Liver (tissue), 9 donors: ENCODE measurements around the gene PCDHA13. TPM values are rescaled to one million over a fixed set of nuclear protein-coding genes. Genes with fewer than 3 reads are reported as not detected.
A peak's percentile ranks its signal among the peaks of the same experiment; 100 is the strongest.
"Not testable (repeated sequence)": the region's sequence is repeated elsewhere in the genome, so short reads cannot be mapped to it uniquely, and the experiment has no call there.

Experiments
- DNase-seq: peaks from one replicate; pipeline ENCODE4 v3.0.0-alpha.2; 2017; ENCODE audit warnings: low spot score
- H3K27ac ChIP-seq, 2 donors: one replicate each; pipeline ENCODE4 v1.7.0; 2013; ENCODE audit warnings: inconsistent platforms in 2 of 2, low read length in 2 of 2, control low read depth in 1 of 2, low read depth in 1 of 2, mild to moderate bottlenecking in 1 of 2
- H3K27me3 ChIP-seq, 4 donors: one replicate each; pipeline versions ENCODE4 v1.6.1 to v1.7.0; 2013; ENCODE audit warnings: low read length in 3 of 4, inconsistent platforms in 1 of 4, mild to moderate bottlenecking in 1 of 4, moderate library complexity in 1 of 4; ENCODE audit not compliant: control insufficient read depth in 4 of 4, insufficient read depth in 4 of 4
- H3K36me3 ChIP-seq, 4 donors: one replicate each; pipeline versions ENCODE4 v1.6.1 to v1.7.0; 2013; ENCODE audit warnings: low read length in 3 of 4, mild to moderate bottlenecking in 3 of 4, low read depth in 1 of 4, moderate library complexity in 1 of 4; ENCODE audit not compliant: control insufficient read depth in 4 of 4, insufficient read depth in 3 of 4
- H3K4me1 ChIP-seq, 4 donors: one replicate each; pipeline versions ENCODE4 v1.6.1 to v1.7.0; 2013; ENCODE audit warnings: low read length in 3 of 4, mild to moderate bottlenecking in 3 of 4, moderate library complexity in 1 of 4; ENCODE audit not compliant: control insufficient read depth in 4 of 4, insufficient read depth in 4 of 4
- H3K4me3 ChIP-seq, 3 donors: one replicate each; pipeline versions ENCODE4 v1.6.1 to v1.7.0; 2013; ENCODE audit warnings: low read length in 3 of 3, control low read depth in 1 of 3, low read depth in 1 of 3, mild to moderate bottlenecking in 1 of 3
- H3K9ac ChIP-seq, 2 donors: one replicate each; pipeline ENCODE4 v1.7.0; 2013; ENCODE audit warnings: low read length in 2 of 2, mild to moderate bottlenecking in 2 of 2, moderate library complexity in 2 of 2, control low read depth in 1 of 2, low read depth in 1 of 2
- H3K9me3 ChIP-seq, 4 donors: one replicate each; pipeline versions ENCODE4 v1.6.1 to v1.7.0; 2013; ENCODE audit warnings: low read length in 3 of 4; ENCODE audit not compliant: control insufficient read depth in 4 of 4
- ATF3 ChIP-seq: IDR thresholded peaks from 2 replicates; pipeline ENCODE4 v1.6.1; 2016; ENCODE audit warnings: antibody characterized with exemption
- CTCF ChIP-seq: fragments of 150-350 bp; IDR thresholded peaks from 2 replicates; pipeline ENCODE4 v1.5.1; 2017; ENCODE audit warnings: improper control_type of control experiment, low read depth, low read length; ENCODE audit not compliant: missing input control
- EGR1 ChIP-seq, 2 donors: IDR thresholded peaks; 2 replicates each; pipeline ENCODE4 v1.6.1; 2016 to 2018; ENCODE audit warnings: antibody characterized with exemption in 2 of 2, low read depth in 2 of 2
- HNF4A ChIP-seq, 2 donors: conservative IDR thresholded peaks; 2 replicates each; pipeline ENCODE4 v1.6.1; 2016; ENCODE audit warnings: antibody characterized with exemption in 2 of 2, mild to moderate bottlenecking in 2 of 2
- JUND ChIP-seq, 2 donors: IDR thresholded peaks; 2 replicates each; pipeline ENCODE4 v1.6.1; 2016; ENCODE audit warnings: antibody characterized with exemption in 2 of 2
- RAD21 ChIP-seq, 2 donors: IDR thresholded peaks; 2 replicates each; pipeline ENCODE4 v1.6.1; 2016; ENCODE audit warnings: antibody characterized with exemption in 2 of 2, mild to moderate bottlenecking in 2 of 2
- REST ChIP-seq: IDR thresholded peaks from 2 replicates; pipeline ENCODE4 v1.6.1; 2016; ENCODE audit warnings: antibody characterized with exemption, mild to moderate bottlenecking
- RXRA ChIP-seq, 2 donors: IDR thresholded peaks; 2 replicates each; pipeline ENCODE4 v1.6.1; 2017 to 2018; ENCODE audit warnings: antibody characterized with exemption in 2 of 2, mild to moderate bottlenecking in 1 of 2
- TAF1 ChIP-seq: conservative IDR thresholded peaks from 2 replicates; pipeline ENCODE4 v1.6.1; 2016; ENCODE audit warnings: antibody characterized with exemption, mild to moderate bottlenecking
- YY1 ChIP-seq: IDR thresholded peaks from 2 replicates; pipeline ENCODE4 v1.6.1; 2016; ENCODE audit warnings: antibody characterized with exemption, mild to moderate bottlenecking
- WGBS: extraction: QIAGEN DNeasy Blood & Tissue Kit; methylation state at CpG from one replicate; pipeline ENCODE4 v1.1.7; 2013; 5-methylcytosine and 5-hydroxymethylcytosine counted together
- polyA plus RNA-seq, 2 donors: library from polyadenylated mRNA; stranded (reverse) in 1 of 2; unstranded in 1 of 2; fragments of 200-250 nt in 1 of 2; fragments of >200 nt in 1 of 2; fragmentation: Nextera tagmentation in 1 of 2; extraction: Ambion mirVana in 1 of 2; gene quantifications; one replicate each; pipeline versions ENCODE4 v1.2.1 to v1.2.3, GENCODE V29; 2013 to 2015
- total RNA-seq, 2 donors: library from RNA; depleted of rRNA; stranded (reverse); fragments of >200 nt; gene quantifications; one replicate each; pipeline ENCODE4 v1.2.3, GENCODE V29; 2014
- donor health status: healthy.
- donor health status: healthy.
- donor health status: healthy.
- donor health status: healthy.
- donor health status: healthy.

PCDHA13 gene
- total and polyA plus RNA-seq, 4 donors = 0.03 to 0.17 (median 0.07) TPM; not detected in 1

GRCh38 chr5:140875085-140876065, 6.5 kb upstream of the PCDHA13 start, which contains the start of gene PCDHA12:
Gene PCDHA12 (plus strand): TSS chr5:140875308. CDS start chr5:140875473, 165 bp downstream.
- Histone ChIP-seq H3K27ac (no peak within 1 kb of the TSS), H3K27me3 (peaks cover 0 to 8% (median 4%) of the 10 kb centered on the region in 4 donors), H3K4me1 (no peaks in the 10 kb centered on the region), H3K4me3 (peak within 1 kb of the TSS in 1 of 3 donors; percentile 45), H3K9ac (no peak within 1 kb of the TSS), H3K9me3 (peaks cover 15 to 35% (median 23%) of the 10 kb centered on the region in 4 donors), H3K36me3 (no peaks in the 10 kb centered on the region)
- 16% methylated on average over 47 of the region's 47 CpGs for WGBS
- no peak for TF ChIP-seq RAD21 (IDR thresholded peaks at IDR 0.05)
- TF ChIP-seq CTCF = no peak
- no peak for TF ChIP-seq RXRA (IDR thresholded peaks at IDR 0.05)
- no peak for TF ChIP-seq EGR1 (IDR thresholded peaks at IDR 0.05; ENCODE audit: low read depth in 2 of 2)
- no peak for DNase-seq

GRCh38 chr5:140876541-140877261, 5.2 kb upstream of the PCDHA13 start:
- DNase-seq, H3K9ac ChIP-seq, H3K36me3 ChIP-seq, H3K27ac ChIP-seq, H3K4me1 ChIP-seq, H3K27me3 ChIP-seq: not testable (repeated sequence)
- H3K4me3 ChIP-seq = peak overlapping the region in 2 of 3 donors; percentile 17 to 45
- WGBS = 35% methylated on average over 80 of the region's 80 CpGs
- peaks cover 8 to 27% (median 16%) of the 10 kb centered on the region in 4 donors for H3K9me3 ChIP-seq

GRCh38 chr5:140877262-140877581, 4.7 kb upstream of the PCDHA13 start:
- TF ChIP-seq HNF4A (conservative IDR thresholded peaks at IDR 0.05) (no peak), RAD21 (IDR thresholded peaks at IDR 0.05) (no peak)
- H3K27me3 ChIP-seq = peaks cover 0 to 12% (median 3%) of the 10 kb centered on the region in 4 donors
- H3K36me3 ChIP-seq = no peaks in the 10 kb centered on the region
- no peak for DNase-seq
- 44% methylated on average over 37 of the region's 37 CpGs for WGBS
- H3K9ac ChIP-seq = no peak overlapping the region
- H3K9me3 ChIP-seq = peaks cover 8 to 30% (median 17%) of the 10 kb centered on the region in 4 donors
- H3K4me1 ChIP-seq = peaks cover 0 to 2% (median 0%) of the 10 kb centered on the region in 4 donors
- peak overlapping the region in 1 of 3 donors; percentile 17 for H3K4me3 ChIP-seq
- no peak overlapping the region for H3K27ac ChIP-seq

GRCh38 chr5:140882591-140882899, 621 bp downstream of the PCDHA13 start:
- DNase-seq = no peak
- Histone ChIP-seq H3K27ac (no peak overlapping the region), H3K27me3 (peaks cover 0 to 8% (median 1%) of the 10 kb centered on the region in 4 donors), H3K4me3 (peak overlapping the region in 1 of 3 donors; percentile 28), H3K4me1 (peaks cover 0 to 2% (median 0%) of the 10 kb centered on the region in 4 donors), H3K36me3 (no peaks in the 10 kb centered on the region), H3K9ac (no peak overlapping the region), H3K9me3 (peaks cover 0 to 26% (median 18%) of the 10 kb centered on the region in 4 donors)
- WGBS = 18% methylated on average over 12 of the region's 12 CpGs
- TF ChIP-seq TAF1 (no peak), ATF3 (no peak), RAD21 (IDR thresholded peaks at IDR 0.05) (no peak), JUND (IDR thresholded peaks at IDR 0.05) (no peak), REST (no peak), RXRA (IDR thresholded peaks at IDR 0.05) (no peak), CTCF (no peak), YY1 (no peak)
